ENCODE results near the gene STXBP4. TPM values are rescaled to one million over a fixed set of nuclear protein-coding genes. Genes with fewer than 3 reads are reported as not detected.
"Not testable (repeated sequence)": the region's sequence is repeated elsewhere in the genome, so short reads cannot be mapped to it uniquely, and the experiment has no call there.

STXBP4 gene
- total RNA-seq, 1 donor from 2014 or later, result 12.6 TPM

DNA sequence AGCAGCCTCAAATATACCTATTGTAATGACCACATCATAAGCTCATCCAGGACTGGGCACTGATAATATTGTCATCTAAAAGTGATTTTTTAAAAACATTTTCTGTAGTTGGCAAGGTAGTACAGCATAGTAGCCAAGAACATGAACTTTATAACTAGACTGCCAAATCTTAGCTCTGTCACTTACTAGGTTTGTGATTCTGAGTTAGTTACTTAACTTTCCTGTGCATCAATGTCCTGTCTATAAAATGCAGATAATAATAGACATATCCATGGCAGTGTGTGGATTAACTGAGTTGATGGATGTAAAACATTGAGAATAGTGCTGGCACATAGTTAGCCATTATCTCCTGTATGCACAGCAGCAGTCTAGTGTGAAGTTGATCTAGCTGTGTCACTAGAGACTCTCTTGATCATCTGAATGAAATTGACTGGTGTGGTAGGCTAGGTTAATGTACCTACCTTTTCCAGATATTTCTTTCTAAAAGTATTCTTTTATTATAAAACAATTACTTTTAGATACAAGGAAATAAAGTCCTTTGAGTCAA, 101.5 kb downstream of the STXBP4 start:
- no peaks in the 10 kb centered on the region for H3K9me3 ChIP-seq (ENCODE audit: insufficient read depth, low read depth, low read length)
- Mint-ChIP-seq H3K4me3 (ENCODE audit: unreplicated experiment) (no peak overlapping the region), H3K9me3 (ENCODE audit: unreplicated experiment) (peaks cover 2% of the 10 kb centered on the region), H3K27me3 (ENCODE audit: low read depth, unreplicated experiment) (no peaks in the 10 kb centered on the region), H3K36me3 (ENCODE audit: low read depth, unreplicated experiment) (no peaks in the 10 kb centered on the region), H3K4me1 (ENCODE audit: low read depth, unreplicated experiment) (peaks cover 8% of the 10 kb centered on the region), H3K27ac (ENCODE audit: unreplicated experiment) (no peak overlapping the region)
- peak; percentile 26 for FAIRE-seq
- H3K4me1 ChIP-seq (ENCODE audit: insufficient read depth, low read length), result no peaks in the 10 kb centered on the region
- no peak overlapping the region for H3K27ac ChIP-seq (ENCODE audit: low read depth, low read length)
- no peaks in the 10 kb centered on the region for H3K36me3 ChIP-seq (ENCODE audit: insufficient read depth, low read length)
- no peak for DNase-seq (ENCODE audit: low read depth)
- H3K4me3 ChIP-seq (ENCODE audit: insufficient read depth, low read depth, low read length), result no peak overlapping the region
- no peaks in the 10 kb centered on the region for H3K27me3 ChIP-seq (ENCODE audit: insufficient read depth, low read length)
- no peak overlapping the region for H2AFZ ChIP-seq (ENCODE audit: low read depth, low read length)
- no peak overlapping the region for H3K4me2 ChIP-seq (ENCODE audit: low read length)
- H3K9ac ChIP-seq (ENCODE audit: low read length), result no peak overlapping the region
- TF ChIP-seq CTCF (IDR thresholded peaks at IDR 0.05; ENCODE audit: insufficient read depth, low read depth, low read length) (no peak), EZH2 (IDR thresholded peaks at IDR 0.05; ENCODE audit: insufficient read depth, low read length) (no peak)
- H4K20me1 ChIP-seq (ENCODE audit: insufficient read depth, low read length), result no peaks in the 10 kb centered on the region
- no peaks in the 10 kb centered on the region for H3K79me2 ChIP-seq (ENCODE audit: insufficient read depth, low read length)

- FAIRE-seq (no peak), DNase-seq (ENCODE audit: low read depth) (no peak)
- Histone ChIP-seq H3K9ac (ENCODE audit: low read length) (no peak overlapping the region), H4K20me1 (ENCODE audit: insufficient read depth, low read length) (no peaks in the 10 kb centered on the region), H3K27me3 (ENCODE audit: insufficient read depth, low read length) (no peaks in the 10 kb centered on the region), H3K9me3 (ENCODE audit: insufficient read depth, low read depth, low read length) (no peaks in the 10 kb centered on the region), H2AFZ (ENCODE audit: low read depth, low read length) (no peak overlapping the region), H3K4me2 (ENCODE audit: low read length) (no peak overlapping the region), H3K4me3 (ENCODE audit: insufficient read depth, low read depth, low read length) (no peak overlapping the region), H3K4me1 (ENCODE audit: insufficient read depth, low read length) (no peaks in the 10 kb centered on the region), H3K79me2 (ENCODE audit: insufficient read depth, low read length) (no peaks in the 10 kb centered on the region), H3K27ac (ENCODE audit: low read depth, low read length) (no peak overlapping the region), H3K36me3 (ENCODE audit: insufficient read depth, low read length) (no peaks in the 10 kb centered on the region)
- TF ChIP-seq CTCF (IDR thresholded peaks at IDR 0.05; ENCODE audit: insufficient read depth, low read depth, low read length) (no peak), EZH2 (IDR thresholded peaks at IDR 0.05; ENCODE audit: insufficient read depth, low read length) (no peak)
- Mint-ChIP-seq H3K27ac (ENCODE audit: unreplicated experiment) (no peak overlapping the region), H3K36me3 (ENCODE audit: low read depth, unreplicated experiment) (no peaks in the 10 kb centered on the region), H3K4me3 (ENCODE audit: unreplicated experiment) (no peak overlapping the region), H3K4me1 (ENCODE audit: low read depth, unreplicated experiment) (peaks cover 3% of the 10 kb centered on the region), H3K27me3 (ENCODE audit: low read depth, unreplicated experiment) (no peaks in the 10 kb centered on the region), H3K9me3 (ENCODE audit: unreplicated experiment) (peaks cover 2% of the 10 kb centered on the region)
These were observed 104.3 kb downstream of the STXBP4 start for GRCh38 chr17:55072898-55073297.

DNA sequence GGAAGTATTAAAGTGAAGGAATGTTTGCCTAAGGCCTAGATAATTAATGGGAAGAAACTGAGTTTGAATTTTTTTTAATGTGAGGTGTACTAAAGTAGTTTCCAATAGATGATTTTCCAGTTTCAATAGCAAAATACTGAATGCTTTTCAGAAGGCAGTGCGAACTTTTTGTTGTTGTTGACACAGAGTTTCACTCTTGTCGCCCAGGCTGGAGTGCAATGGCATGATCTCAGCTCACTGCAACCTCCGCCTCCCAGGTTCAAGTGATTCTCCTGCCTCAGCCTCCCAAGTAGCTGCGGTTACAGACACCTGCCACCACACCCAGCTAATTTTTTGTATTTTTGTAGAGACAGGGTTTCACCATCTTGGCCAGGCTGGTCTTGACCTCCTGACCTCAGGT, 104.9 kb downstream of the STXBP4 start:
- not testable (repeated sequence) for H3K27me3 ChIP-seq (ENCODE audit: insufficient read depth, low read length); DNase-seq (ENCODE audit: low read depth); H3K4me1 ChIP-seq (ENCODE audit: insufficient read depth, low read length); H3K9me3 Mint-ChIP-seq (ENCODE audit: unreplicated experiment); H3K4me3 Mint-ChIP-seq (ENCODE audit: unreplicated experiment); H3K4me1 Mint-ChIP-seq (ENCODE audit: low read depth, unreplicated experiment); H3K4me2 ChIP-seq (ENCODE audit: low read length); H3K9me3 ChIP-seq (ENCODE audit: insufficient read depth, low read depth, low read length); H3K27ac ChIP-seq (ENCODE audit: low read depth, low read length); H3K79me2 ChIP-seq (ENCODE audit: insufficient read depth, low read length); H3K36me3 Mint-ChIP-seq (ENCODE audit: low read depth, unreplicated experiment); FAIRE-seq; H3K4me3 ChIP-seq (ENCODE audit: insufficient read depth, low read depth, low read length); H3K36me3 ChIP-seq (ENCODE audit: insufficient read depth, low read length); H3K27ac Mint-ChIP-seq (ENCODE audit: unreplicated experiment); H3K9ac ChIP-seq (ENCODE audit: low read length); H3K27me3 Mint-ChIP-seq (ENCODE audit: low read depth, unreplicated experiment); H4K20me1 ChIP-seq (ENCODE audit: insufficient read depth, low read length); H2AFZ ChIP-seq (ENCODE audit: low read depth, low read length)
